Upper lobe of left lung (tissue), 4 donors: Measurements from ENCODE around the gene MALRD1.

Experiments
- EP300 ChIP-seq, 4 donors: sonication (generic); formaldehyde crosslinking; IDR thresholded peaks; one replicate each; pipeline ENCODE4 v1.5.1; 2017; ENCODE audit warnings: antibody characterized with exemption in 4 of 4, control low read depth in 2 of 4
- POLR2AphosphoS5 ChIP-seq, 2 donors: sonication (generic); formaldehyde crosslinking; IDR thresholded peaks; one replicate each; pipeline ENCODE4 v1.5.1; 2017; ENCODE audit warnings: antibody characterized with exemption in 2 of 2
- TF ChIP-seq, protein P1 (sequence below), 6 experiments: fragments of 450-650 bp in 4 of 6; fragments of 200-600 bp in 2 of 6; sonication (generic) in 2 of 6; IDR thresholded peaks; one replicate each; pipeline ENCODE4 v1.5.1; 2016 to 2019; ENCODE audit warnings: antibody characterized with exemption in 6 of 6

GRCh38 chr10:19499291-19499770 is 450.7 kb downstream of the MALRD1 start:
- TF ChIP-seq, protein P1, sequence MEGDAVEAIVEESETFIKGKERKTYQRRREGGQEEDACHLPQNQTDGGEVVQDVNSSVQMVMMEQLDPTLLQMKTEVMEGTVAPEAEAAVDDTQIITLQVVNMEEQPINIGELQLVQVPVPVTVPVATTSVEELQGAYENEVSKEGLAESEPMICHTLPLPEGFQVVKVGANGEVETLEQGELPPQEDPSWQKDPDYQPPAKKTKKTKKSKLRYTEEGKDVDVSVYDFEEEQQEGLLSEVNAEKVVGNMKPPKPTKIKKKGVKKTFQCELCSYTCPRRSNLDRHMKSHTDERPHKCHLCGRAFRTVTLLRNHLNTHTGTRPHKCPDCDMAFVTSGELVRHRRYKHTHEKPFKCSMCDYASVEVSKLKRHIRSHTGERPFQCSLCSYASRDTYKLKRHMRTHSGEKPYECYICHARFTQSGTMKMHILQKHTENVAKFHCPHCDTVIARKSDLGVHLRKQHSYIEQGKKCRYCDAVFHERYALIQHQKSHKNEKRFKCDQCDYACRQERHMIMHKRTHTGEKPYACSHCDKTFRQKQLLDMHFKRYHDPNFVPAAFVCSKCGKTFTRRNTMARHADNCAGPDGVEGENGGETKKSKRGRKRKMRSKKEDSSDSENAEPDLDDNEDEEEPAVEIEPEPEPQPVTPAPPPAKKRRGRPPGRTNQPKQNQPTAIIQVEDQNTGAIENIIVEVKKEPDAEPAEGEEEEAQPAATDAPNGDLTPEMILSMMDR (IDR thresholded peaks at IDR 0.05) = no peak
- no peak for TF ChIP-seq POLR2AphosphoS5 (IDR thresholded peaks at IDR 0.05)
- TF ChIP-seq EP300 (IDR thresholded peaks at IDR 0.05) = no peak
